ENCODE measurements around the gene SMIM1.

SMIM1 gene

DNA sequence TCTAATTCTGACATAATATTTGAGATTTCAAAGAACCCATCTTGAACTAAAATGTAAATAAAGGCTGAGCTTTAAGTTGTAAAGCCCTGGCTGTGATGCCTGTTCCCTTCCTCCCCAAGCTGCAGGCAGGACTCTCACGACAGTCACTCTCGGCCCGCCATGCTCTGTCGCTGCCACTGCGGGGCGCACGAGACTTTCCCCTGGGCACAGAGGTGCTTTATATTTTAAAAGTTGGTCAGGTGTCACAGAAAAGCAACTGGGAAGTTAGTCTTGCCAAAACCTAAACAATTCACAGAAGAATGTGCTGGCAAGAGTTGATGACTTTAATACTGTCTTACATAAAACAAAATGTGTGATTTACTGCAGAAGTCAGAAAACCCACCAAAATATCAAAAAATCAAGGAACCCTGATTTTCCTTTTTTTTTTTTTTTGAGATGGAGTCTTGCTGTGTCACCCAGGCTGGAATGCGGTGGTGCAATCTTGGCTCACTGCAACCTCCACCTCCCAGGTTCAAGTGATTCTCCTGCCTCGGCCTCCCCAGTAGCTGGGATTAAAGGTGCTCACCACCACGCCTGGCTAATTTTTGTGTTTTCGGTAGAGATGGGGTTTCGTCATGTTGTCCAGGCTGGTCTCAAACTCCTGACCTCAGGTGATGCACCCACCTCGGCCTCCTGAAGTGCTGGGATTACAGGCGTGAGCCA, 13.1 kb downstream of the SMIM1 start:
- H3K36me3 ChIP-seq (ENCODE audit: control insufficient read depth, insufficient read depth, low read length): peaks cover 31% of the 10 kb centered on the region
- 73 to 82% methylated on average over 14 of the region's 14 CpGs for WGBS, 2 experiments

DNA sequence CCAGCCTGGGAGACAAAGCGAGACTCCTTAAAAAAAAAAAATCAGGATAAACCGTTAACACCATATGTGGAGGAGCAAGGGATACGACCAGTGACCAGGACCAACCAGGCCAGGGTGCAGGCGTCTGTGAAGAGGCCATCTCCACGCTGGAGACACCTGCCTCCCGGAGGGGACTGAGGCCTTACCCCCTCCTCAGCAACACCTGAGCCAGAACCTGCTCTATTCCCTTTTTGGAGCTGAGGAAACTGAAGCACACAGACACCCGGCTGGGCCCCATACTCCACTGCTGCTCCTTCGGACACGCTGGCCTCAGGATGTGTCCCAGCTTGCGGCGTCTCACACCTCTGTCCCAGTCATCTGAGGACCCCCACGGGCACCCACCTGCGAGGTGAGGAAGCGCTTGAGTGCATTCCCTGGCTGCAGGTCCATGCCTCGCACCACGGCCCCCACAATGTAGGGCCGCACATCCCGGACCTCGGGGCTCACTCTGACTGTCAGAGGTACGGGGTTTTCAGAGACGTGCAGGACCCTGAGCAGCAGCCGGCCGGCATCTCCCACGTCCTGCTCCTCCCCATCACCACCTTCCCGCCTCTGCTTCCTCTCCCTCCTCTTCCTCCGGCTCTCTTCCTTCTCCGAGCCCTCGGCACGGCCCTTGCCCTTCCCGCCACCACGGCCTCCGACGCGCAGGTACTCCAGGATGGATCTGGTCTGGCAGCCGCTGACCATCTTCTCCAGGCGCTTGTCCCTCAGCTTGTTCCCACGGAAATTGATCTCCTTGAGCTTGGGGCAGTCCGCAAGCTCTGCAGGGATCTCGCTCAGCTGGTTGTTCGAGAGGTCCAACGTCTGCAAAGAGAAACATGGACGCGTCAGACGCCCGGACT, 14.2 kb downstream of the SMIM1 start:
- Histone ChIP-seq H3K9me3 (ENCODE audit: control insufficient read depth, low read length) (no peaks in the 10 kb centered on the region), H3K4me1 (ENCODE audit: control insufficient read depth, insufficient read depth, low read length) (no peaks in the 10 kb centered on the region), H3K36me3 (ENCODE audit: control insufficient read depth, insufficient read depth, low read length) (peaks cover 24% of the 10 kb centered on the region), H3K27ac (ENCODE audit: insufficient read depth, low read depth, low read length, poor library complexity, severe bottlenecking) (no peak overlapping the region), H3K4me3 (ENCODE audit: insufficient read depth, low read depth, low read length) (no peak overlapping the region), H3K27me3 (ENCODE audit: control insufficient read depth, insufficient read depth, low read length, poor library complexity, severe bottlenecking) (no peaks in the 10 kb centered on the region)
- 94 to 95% methylated on average over 45 of the region's 45 CpGs for WGBS, 2 experiments

More for the DNA sequence above, 13.1 kb downstream of the SMIM1 start:
- Histone ChIP-seq H3K4me1 (ENCODE audit: control insufficient read depth, insufficient read depth, low read length) (no peaks in the 10 kb centered on the region), H3K4me3 (ENCODE audit: insufficient read depth, low read depth, low read length) (no peak overlapping the region), H3K27me3 (ENCODE audit: control insufficient read depth, insufficient read depth, low read length, poor library complexity, severe bottlenecking) (no peaks in the 10 kb centered on the region), H3K27ac (ENCODE audit: insufficient read depth, low read depth, low read length, poor library complexity, severe bottlenecking) (no peak overlapping the region), H3K9me3 (ENCODE audit: control insufficient read depth, low read length) (no peaks in the 10 kb centered on the region)

DNA sequence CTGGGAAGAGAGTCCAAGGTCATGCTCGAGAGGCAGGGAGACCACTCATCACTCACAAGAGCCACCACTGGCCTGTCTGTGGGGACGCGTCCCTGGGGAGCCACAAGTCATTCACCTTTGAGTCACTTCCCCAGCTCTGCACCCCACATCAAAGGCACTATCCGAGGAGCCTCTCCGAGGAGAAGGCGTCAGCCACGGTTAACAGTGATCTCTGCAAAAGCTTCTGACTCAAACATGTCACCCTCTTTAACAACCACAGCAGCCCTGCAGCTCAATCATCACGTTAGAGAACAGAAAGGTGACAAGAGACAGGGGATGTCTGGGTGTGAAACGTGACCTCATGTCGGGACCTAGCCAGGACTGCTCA, 14.8 kb downstream of the SMIM1 start:
- 94 to 96% methylated on average over 10 of the region's 10 CpGs for WGBS, 2 experiments
- Histone ChIP-seq H3K4me3 (ENCODE audit: insufficient read depth, low read depth, low read length) (no peak overlapping the region), H3K27ac (ENCODE audit: insufficient read depth, low read depth, low read length, poor library complexity, severe bottlenecking) (no peak overlapping the region), H3K36me3 (ENCODE audit: control insufficient read depth, insufficient read depth, low read length) (peaks cover 18% of the 10 kb centered on the region), H3K9me3 (ENCODE audit: control insufficient read depth, low read length) (no peaks in the 10 kb centered on the region), H3K4me1 (ENCODE audit: control insufficient read depth, insufficient read depth, low read length) (no peaks in the 10 kb centered on the region), H3K27me3 (ENCODE audit: control insufficient read depth, insufficient read depth, low read length, poor library complexity, severe bottlenecking) (no peaks in the 10 kb centered on the region)

DNA sequence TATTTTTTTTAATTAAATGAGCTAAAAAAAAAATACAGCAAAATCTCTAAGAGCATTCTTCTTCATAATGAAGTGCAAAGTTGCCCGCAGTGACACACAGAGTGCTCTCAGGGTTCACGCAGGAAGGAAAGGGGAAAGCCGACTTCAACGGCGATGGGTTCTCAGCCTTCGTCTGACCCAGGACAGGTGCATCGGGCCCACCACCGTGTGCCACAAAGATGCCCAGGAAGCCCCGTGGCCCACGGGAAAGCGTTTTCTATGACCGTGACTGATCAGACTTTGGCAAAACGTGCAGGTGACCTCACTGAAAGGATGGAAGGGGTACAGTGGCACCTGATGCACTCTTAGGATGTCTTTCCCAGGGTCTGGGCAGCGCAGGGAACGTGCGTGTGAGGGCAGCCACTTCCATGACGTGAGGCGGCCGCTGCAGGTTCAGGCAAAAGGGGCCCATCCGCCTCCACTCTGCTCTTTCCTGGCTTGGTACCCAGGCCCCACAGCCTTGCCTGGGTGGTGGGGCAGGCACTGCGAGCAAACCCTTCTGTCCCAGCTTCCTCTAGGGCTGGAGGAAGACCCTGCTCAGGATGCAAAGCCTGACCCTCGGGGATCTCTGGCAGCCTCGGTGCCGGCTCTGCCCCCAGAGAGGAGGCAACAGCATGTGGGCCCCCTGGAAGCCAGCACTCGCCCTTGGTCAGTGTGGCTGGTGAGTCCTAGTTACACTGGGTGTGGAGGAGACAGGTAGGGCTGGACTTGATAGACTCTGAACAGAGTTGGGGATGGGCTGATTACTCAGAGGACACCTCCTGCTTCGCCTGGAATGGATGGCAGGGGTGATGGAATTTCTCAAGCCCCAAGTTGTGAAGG, 15.4 kb downstream of the SMIM1 start:
- Histone ChIP-seq H3K4me1 (ENCODE audit: control insufficient read depth, insufficient read depth, low read length) (no peaks in the 10 kb centered on the region), H3K27me3 (ENCODE audit: control insufficient read depth, insufficient read depth, low read length, poor library complexity, severe bottlenecking) (no peaks in the 10 kb centered on the region), H3K27ac (ENCODE audit: insufficient read depth, low read depth, low read length, poor library complexity, severe bottlenecking) (no peak overlapping the region), H3K9me3 (ENCODE audit: control insufficient read depth, low read length) (no peaks in the 10 kb centered on the region), H3K4me3 (ENCODE audit: insufficient read depth, low read depth, low read length) (no peak overlapping the region), H3K36me3 (ENCODE audit: control insufficient read depth, insufficient read depth, low read length) (peaks cover 12% of the 10 kb centered on the region)
- 95 to 96% methylated on average over 26 of the region's 26 CpGs for WGBS, 2 experiments

DNA sequence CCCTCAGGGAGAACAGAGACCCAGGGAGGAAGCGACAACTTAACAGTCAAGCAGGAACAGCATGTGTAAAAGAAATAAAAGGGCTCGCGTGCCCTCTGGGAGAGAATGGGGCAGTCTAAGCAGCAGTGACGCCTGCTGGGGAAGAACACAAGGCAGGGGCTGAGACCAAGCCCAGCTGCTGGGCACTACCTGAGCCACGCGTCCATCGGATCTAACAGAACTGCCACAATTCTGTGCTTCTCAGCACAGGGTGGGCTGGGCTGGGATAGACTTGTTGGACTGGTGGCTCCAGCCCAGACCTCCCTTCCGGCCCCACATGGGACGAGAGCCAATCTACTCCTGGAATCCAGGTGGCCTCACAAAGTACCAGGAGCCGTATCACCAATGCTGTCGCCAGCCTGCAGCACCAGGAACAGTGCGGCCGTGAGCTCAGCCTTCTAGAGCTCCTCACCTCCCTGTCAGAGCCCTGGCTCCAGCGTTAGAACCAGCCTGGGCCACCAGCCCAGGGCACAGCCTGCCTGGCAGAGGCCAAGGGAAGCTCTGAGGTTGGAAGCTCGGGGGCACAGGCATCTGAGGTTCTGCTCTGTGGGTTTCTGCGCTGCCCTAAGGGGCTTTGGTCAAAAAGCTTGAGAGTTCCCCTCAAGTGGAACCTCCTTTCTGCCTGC, 16.3 kb downstream of the SMIM1 start:
- WGBS, 2 experiments: 91 to 92% methylated on average over 16 of the region's 16 CpGs
- Histone ChIP-seq H3K27me3 (ENCODE audit: control insufficient read depth, insufficient read depth, low read length, poor library complexity, severe bottlenecking) (no peaks in the 10 kb centered on the region), H3K27ac (ENCODE audit: insufficient read depth, low read depth, low read length, poor library complexity, severe bottlenecking) (no peak overlapping the region), H3K36me3 (ENCODE audit: control insufficient read depth, insufficient read depth, low read length) (peaks cover 5% of the 10 kb centered on the region), H3K4me1 (ENCODE audit: control insufficient read depth, insufficient read depth, low read length) (peaks cover 2% of the 10 kb centered on the region), H3K9me3 (ENCODE audit: control insufficient read depth, low read length) (no peaks in the 10 kb centered on the region), H3K4me3 (ENCODE audit: insufficient read depth, low read depth, low read length) (no peak overlapping the region)

DNA sequence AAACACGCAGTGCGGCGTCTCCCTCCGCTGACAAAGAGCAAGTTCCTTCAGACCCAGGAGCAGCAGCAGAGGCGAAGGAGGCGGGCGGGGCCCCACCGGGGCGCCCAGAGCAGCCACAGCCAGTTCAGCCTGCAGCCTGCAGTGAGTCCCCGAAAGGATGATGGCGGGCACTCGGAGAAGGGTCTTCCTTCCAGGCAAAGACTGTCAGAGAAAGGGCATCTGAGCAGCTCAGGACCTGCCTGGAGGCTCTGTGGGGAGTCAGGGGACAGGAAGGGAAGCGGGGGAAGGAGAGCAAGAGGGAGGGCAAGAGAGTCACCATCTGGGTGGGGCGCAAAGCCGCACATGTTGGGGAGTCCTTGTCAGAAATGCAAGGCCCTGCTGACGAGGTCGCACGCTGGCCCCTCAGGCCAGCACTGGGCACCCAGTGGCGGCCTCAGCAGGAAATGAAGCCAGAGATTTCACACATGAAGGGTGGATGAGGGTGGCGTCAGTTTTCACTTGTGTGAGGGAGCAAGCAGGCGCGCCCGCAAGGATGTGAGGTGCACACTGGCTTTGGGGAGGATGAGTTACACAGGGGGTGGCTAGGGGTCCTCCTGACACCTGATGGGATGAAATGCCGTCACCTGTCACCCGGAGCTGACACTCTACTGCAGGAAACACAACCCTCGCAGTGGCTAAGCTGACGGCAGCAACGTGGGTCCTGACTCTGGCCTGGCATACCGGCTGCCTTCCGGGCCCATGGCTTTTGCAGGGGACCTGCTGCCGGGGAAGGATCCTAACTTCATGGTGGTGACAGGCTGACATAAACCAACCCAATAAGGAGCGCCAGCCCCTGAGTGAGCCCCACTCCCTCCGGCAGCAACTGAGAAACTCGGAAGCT, 17.1 kb downstream of the SMIM1 start:
- no peaks in the 10 kb centered on the region for H3K36me3 ChIP-seq (ENCODE audit: control insufficient read depth, insufficient read depth, low read length)
- no peak overlapping the region for H3K4me3 ChIP-seq (ENCODE audit: insufficient read depth, low read depth, low read length)
- WGBS, 2 experiments: 93 to 94% methylated on average over 34 of the region's 34 CpGs
- H3K9me3 ChIP-seq (ENCODE audit: control insufficient read depth, low read length): no peaks in the 10 kb centered on the region
- peaks cover 2% of the 10 kb centered on the region for H3K4me1 ChIP-seq (ENCODE audit: control insufficient read depth, insufficient read depth, low read length)
- H3K27me3 ChIP-seq (ENCODE audit: control insufficient read depth, insufficient read depth, low read length, poor library complexity, severe bottlenecking): no peaks in the 10 kb centered on the region
- H3K27ac ChIP-seq (ENCODE audit: insufficient read depth, low read depth, low read length, poor library complexity, severe bottlenecking): no peak overlapping the region

DNA sequence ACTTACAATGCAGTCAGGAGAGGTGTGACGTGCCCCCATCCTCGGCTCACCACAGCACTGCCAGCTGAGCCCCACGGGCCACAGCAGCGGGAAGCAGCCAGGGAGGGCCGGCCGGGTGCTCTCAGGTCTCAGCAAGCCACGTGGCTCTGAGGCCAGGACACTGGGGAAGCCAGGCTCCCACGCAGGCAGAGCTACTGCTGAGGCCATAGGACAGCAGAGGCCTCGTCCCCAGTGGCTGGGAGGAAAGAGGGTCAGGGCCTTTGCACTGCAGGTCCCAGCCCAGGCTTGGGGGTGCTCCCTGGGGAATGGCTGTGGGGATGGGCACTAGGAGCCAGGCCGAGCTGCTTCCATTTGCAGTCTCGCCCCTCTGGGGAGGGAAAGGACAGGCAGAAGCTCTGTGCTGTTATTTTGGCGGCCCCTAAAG, 18.0 kb downstream of the SMIM1 start:
- Histone ChIP-seq H3K9me3 (ENCODE audit: control insufficient read depth, low read length) (no peaks in the 10 kb centered on the region), H3K4me3 (ENCODE audit: insufficient read depth, low read depth, low read length) (no peak overlapping the region), H3K36me3 (ENCODE audit: control insufficient read depth, insufficient read depth, low read length) (no peaks in the 10 kb centered on the region), H3K27ac (ENCODE audit: insufficient read depth, low read depth, low read length, poor library complexity, severe bottlenecking) (no peak overlapping the region), H3K4me1 (ENCODE audit: control insufficient read depth, insufficient read depth, low read length) (peaks cover 8% of the 10 kb centered on the region), H3K27me3 (ENCODE audit: control insufficient read depth, insufficient read depth, low read length, poor library complexity, severe bottlenecking) (no peaks in the 10 kb centered on the region)
- WGBS, 2 experiments: 91 to 93% methylated on average over 12 of the region's 12 CpGs

DNA sequence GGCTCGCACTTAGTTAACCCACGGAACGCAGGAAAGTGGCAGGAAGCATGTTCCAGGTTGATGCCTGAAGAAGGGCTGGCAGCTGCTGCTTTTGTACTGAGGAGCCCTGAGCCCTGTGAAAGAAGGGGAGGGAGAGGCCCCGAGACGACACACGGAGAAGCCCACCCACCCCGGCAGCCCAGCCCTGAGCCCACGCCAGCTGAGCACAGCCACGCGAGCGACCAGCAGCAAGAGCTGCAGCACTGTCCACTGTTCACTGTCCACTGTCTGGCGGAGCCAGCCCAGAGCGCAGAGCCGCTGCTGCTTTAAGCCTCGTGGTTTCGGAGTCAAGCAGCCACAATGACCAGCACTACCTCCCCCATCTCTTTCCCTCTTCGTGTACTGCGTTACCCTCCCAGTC, 18.4 kb downstream of the SMIM1 start:
- Histone ChIP-seq H3K36me3 (ENCODE audit: control insufficient read depth, insufficient read depth, low read length) (no peaks in the 10 kb centered on the region), H3K9me3 (ENCODE audit: control insufficient read depth, low read length) (no peaks in the 10 kb centered on the region), H3K4me1 (ENCODE audit: control insufficient read depth, insufficient read depth, low read length) (peaks cover 8% of the 10 kb centered on the region), H3K4me3 (ENCODE audit: insufficient read depth, low read depth, low read length) (no peak overlapping the region), H3K27ac (ENCODE audit: insufficient read depth, low read depth, low read length, poor library complexity, severe bottlenecking) (no peak overlapping the region), H3K27me3 (ENCODE audit: control insufficient read depth, insufficient read depth, low read length, poor library complexity, severe bottlenecking) (no peaks in the 10 kb centered on the region)
- WGBS, 2 experiments: 93 to 95% methylated on average over 18 of the region's 18 CpGs
